Keratinocyte (primary cell): ENCODE data around the gene ABCC4.

Experiments
- CTCF ChIP-seq, 3 experiments: IDR thresholded peaks in 1 of 3; conservative IDR thresholded peaks in 1 of 3; optimal IDR thresholded peaks in 1 of 3; 2 replicates in 2 of 3; 3 replicates in 1 of 3; pipeline versions ENCODE3 to v1.5.1; 2011; ENCODE audit warnings: low read length in 3 of 3, mild to moderate bottlenecking in 3 of 3, moderate library complexity in 2 of 3, control low read depth in 1 of 3, inconsistent platforms in 1 of 3; ENCODE audit not compliant: insufficient read depth in 2 of 3; ENCODE audit errors: extremely low read depth in 1 of 3
- EZH2 ChIP-seq: IDR thresholded peaks from one replicate; pipeline ENCODE4 v1.6.1; 2012; ENCODE audit warnings: inconsistent platforms, mild to moderate bottlenecking, low read length, moderate library complexity

DNA sequence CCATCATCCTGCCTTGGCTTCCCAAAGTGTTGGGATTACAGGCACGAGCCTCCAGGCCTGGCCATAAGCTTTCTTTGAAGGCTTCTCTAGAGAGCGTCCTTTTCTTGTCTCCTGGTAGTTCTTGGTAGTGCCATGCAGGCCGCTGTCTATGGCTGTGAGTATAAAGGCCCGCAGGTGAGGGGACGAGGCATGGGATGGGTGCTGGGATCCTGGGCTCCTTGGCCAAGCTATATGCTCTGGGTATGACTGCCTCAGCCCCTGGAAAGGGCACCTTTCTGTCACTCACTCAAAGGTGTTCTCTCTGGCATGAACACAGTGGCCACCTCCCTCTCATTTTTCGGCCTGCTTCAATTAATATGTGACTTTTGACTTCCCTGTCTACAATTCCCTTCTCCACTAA lies 6.3 kb upstream of the ABCC4 start:
- TF ChIP-seq CTCF (optimal IDR thresholded peaks at IDR 0.05 in 1 of 3, IDR thresholded peaks at IDR 0.05 in 1 of 3, conservative IDR thresholded peaks at IDR 0.05 in 1 of 3; ENCODE audit: extremely low read depth in 1 of 3, insufficient read depth in 2 of 3, low read length in 3 of 3) (no peak), EZH2 (no peak)
